Endothelial cell of umbilical vein (primary cell): ENCODE measurements around the gene TMEM204.
A peak's percentile ranks its signal among the peaks of the same experiment; 100 is the strongest.

ENCODE experiments used
- EZH2 ChIP-seq: IDR thresholded peaks from 2 replicates; pipeline ENCODE4 v1.6.1; 2012; ENCODE audit warnings: borderline replicate concordance, low read depth, mild to moderate bottlenecking, moderate library complexity, low read length, inconsistent platforms; ENCODE audit not compliant: severe bottlenecking
- POLR2A ChIP-seq: IDR thresholded peaks from 2 replicates; pipeline ENCODE4 v1.6.1; 2012; ENCODE audit warnings: low read depth, mild to moderate bottlenecking, control low read depth, low read length
- TF ChIP-seq, protein P1 (sequence below), 2 donors: IDR thresholded peaks; 1 replicate in 1 of 2; 2 replicates in 1 of 2; pipeline ENCODE4 v1.5.1; 2011; ENCODE audit warnings: low read length in 2 of 2, mild to moderate bottlenecking in 2 of 2, moderate library complexity in 2 of 2, control low read depth in 1 of 2, inconsistent platforms in 1 of 2, low read depth in 1 of 2; ENCODE audit not compliant: insufficient read depth in 1 of 2; ENCODE audit errors: extremely low read depth in 1 of 2

DNA sequence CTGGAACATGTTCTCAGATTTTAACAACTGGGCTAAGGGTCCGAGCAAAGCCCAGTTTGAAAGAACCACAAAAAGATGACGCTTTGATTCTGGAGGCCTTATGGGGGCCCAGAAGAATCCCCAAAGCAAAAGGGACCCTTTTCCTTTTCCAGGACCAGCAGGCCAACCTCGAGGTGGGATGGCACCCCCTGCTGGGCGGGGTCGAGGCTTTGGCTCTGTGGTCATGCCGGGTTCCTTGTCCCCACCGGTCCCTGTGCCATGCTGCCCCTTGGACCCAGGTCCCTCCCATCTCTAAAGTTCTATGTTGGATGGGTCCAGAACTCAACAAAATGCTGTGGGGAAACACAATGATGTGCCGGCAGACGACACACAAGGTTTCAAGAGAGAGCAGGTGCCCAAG lies 30.9 kb downstream of the TMEM204 start:
- TF ChIP-seq POLR2A (no peak), EZH2 (no peak)
- TF ChIP-seq, protein P1, sequence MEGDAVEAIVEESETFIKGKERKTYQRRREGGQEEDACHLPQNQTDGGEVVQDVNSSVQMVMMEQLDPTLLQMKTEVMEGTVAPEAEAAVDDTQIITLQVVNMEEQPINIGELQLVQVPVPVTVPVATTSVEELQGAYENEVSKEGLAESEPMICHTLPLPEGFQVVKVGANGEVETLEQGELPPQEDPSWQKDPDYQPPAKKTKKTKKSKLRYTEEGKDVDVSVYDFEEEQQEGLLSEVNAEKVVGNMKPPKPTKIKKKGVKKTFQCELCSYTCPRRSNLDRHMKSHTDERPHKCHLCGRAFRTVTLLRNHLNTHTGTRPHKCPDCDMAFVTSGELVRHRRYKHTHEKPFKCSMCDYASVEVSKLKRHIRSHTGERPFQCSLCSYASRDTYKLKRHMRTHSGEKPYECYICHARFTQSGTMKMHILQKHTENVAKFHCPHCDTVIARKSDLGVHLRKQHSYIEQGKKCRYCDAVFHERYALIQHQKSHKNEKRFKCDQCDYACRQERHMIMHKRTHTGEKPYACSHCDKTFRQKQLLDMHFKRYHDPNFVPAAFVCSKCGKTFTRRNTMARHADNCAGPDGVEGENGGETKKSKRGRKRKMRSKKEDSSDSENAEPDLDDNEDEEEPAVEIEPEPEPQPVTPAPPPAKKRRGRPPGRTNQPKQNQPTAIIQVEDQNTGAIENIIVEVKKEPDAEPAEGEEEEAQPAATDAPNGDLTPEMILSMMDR (IDR thresholded peaks at IDR 0.05; ENCODE audit: extremely low read depth in 1 of 2, insufficient read depth in 1 of 2, low read depth in 1 of 2, low read length in 2 of 2), result peak; percentile 28 to 48
